ENCODE results near the gene ADCY7.

- TF ChIP-seq CTCF (IDR thresholded peaks at IDR 0.05; ENCODE audit: insufficient read depth, low read depth, low read length) = no peak
- TF ChIP-seq EZH2 (IDR thresholded peaks at IDR 0.05; ENCODE audit: insufficient read depth, low read length) = no peak
These were observed 25.6 kb downstream of the ADCY7 start for GRCh38 chr16:50291719-50292565.
